ENCODE results near the gene ADM2.
"Not testable (repeated sequence)": the region's sequence is repeated elsewhere in the genome, so short reads cannot be mapped to it uniquely, and the experiment has no call there.

Gene ADM2

GRCh38 chr22:50525858-50526107, 44.4 kb downstream of the ADM2 start:
- DNase-seq (ENCODE audit: low read depth), result no peak

GRCh38 chr22:50526108-50526833, 44.9 kb downstream of the ADM2 start:
- peak; percentile 65 for DNase-seq (ENCODE audit: low read depth)

GRCh38 chr22:50526834-50527801, 45.8 kb downstream of the ADM2 start:
- DNase-seq (ENCODE audit: low read depth), result no peak

- no peak for DNase-seq (ENCODE audit: low read depth)
Observed at GRCh38 chr22:50527921-50528681, 46.8 kb downstream of the ADM2 start.

GRCh38 chr22:50528682-50529415, 47.5 kb downstream of the ADM2 start:
- DNase-seq (ENCODE audit: low read depth), result no peak

GRCh38 chr22:50529416-50529896, 48.1 kb downstream of the ADM2 start:
- DNase-seq (ENCODE audit: low read depth), result no peak

- no peak for DNase-seq (ENCODE audit: low read depth)
Observed at GRCh38 chr22:50529897-50530579, 48.7 kb downstream of the ADM2 start, which contains the start of gene TYMP. TYMP (minus strand) TSS chr22:50530012; CDS start chr22:50529709, 303 bp downstream.

GRCh38 chr22:50530580-50530876, 49.2 kb downstream of the ADM2 start:
- DNase-seq (ENCODE audit: low read depth), result no peak

GRCh38 chr22:50530877-50531545, 49.7 kb downstream of the ADM2 start:
- peak; percentile 69 for DNase-seq (ENCODE audit: low read depth)

- DNase-seq (ENCODE audit: low read depth), result no peak
Observed at GRCh38 chr22:50531546-50531961, 50.2 kb downstream of the ADM2 start.

- DNase-seq (ENCODE audit: low read depth), result no peak
Observed at GRCh38 chr22:50531962-50532674, 50.8 kb downstream of the ADM2 start.

- no peak for DNase-seq (ENCODE audit: low read depth)
Observed at GRCh38 chr22:50532824-50533796, 51.8 kb downstream of the ADM2 start.

GRCh38 chr22:50533856-50534711, 52.7 kb downstream of the ADM2 start:
- not testable (repeated sequence) for DNase-seq (ENCODE audit: low read depth)

GRCh38 chr22:50535113-50535512, 53.8 kb downstream of the ADM2 start:
- DNase-seq (ENCODE audit: low read depth), result no peak

Data from activated gamma-delta T cell treated with anti-CD3 and anti-CD28 coated beads, Interleukin-2, amount 50 U/mL, for 16 hours (primary cell).